Stimulated activated CD8-positive, alpha-beta memory T cell treated with anti-CD3 and anti-CD28 coated beads, Interleukin-4, amount 100 ng/mL, for 4 hours (primary cell): ENCODE results near the gene RPN1.
A peak's percentile ranks its signal among the peaks of the same experiment; 100 is the strongest.
"Not testable (repeated sequence)": the region's sequence is repeated elsewhere in the genome, so short reads cannot be mapped to it uniquely, and the experiment has no call there.

ENCODE experiments used
- DNase-seq, 2 donors: peaks; one replicate each; pipeline ENCODE4 v3.0.0-alpha.2; 2020; ENCODE audit warnings: low read depth in 2 of 2, low spot score in 1 of 2

RPN1 gene

GRCh38 chr3:128653383-128653992 is 2.9 kb upstream of the RPN1 start:
- not testable (repeated sequence) for DNase-seq

GRCh38 chr3:128648940-128649663 is 1.5 kb downstream of the RPN1 start:
- no peak for DNase-seq

- no peak for DNase-seq
Measured at GRCh38 chr3:128648402-128648801, 2.2 kb downstream of the RPN1 start.

- DNase-seq, result no peak
Measured at GRCh38 chr3:128647307-128647706, 3.3 kb downstream of the RPN1 start.

- no peak for DNase-seq
Measured at GRCh38 chr3:128634075-128634611, 16.5 kb downstream of the RPN1 start.

GRCh38 chr3:128632301-128632700 is 18.3 kb downstream of the RPN1 start:
- no peak for DNase-seq

GRCh38 chr3:128629936-128630335 is 20.7 kb downstream of the RPN1 start:
- no peak for DNase-seq

- DNase-seq, result no peak
Measured at GRCh38 chr3:128625409-128625945, 25.1 kb downstream of the RPN1 start.

- DNase-seq, result no peak
Measured at GRCh38 chr3:128624526-128625138, 26.0 kb downstream of the RPN1 start.

GRCh38 chr3:128623762-128624176 is 26.8 kb downstream of the RPN1 start:
- no peak for DNase-seq

GRCh38 chr3:128621931-128622330 is 28.7 kb downstream of the RPN1 start:
- DNase-seq, result no peak

GRCh38 chr3:128621234-128621633 is 29.4 kb downstream of the RPN1 start:
- DNase-seq, result no peak

- no peak for DNase-seq
Measured at GRCh38 chr3:128620268-128620691, 30.3 kb downstream of the RPN1 start.

GRCh38 chr3:128619146-128619890 is 31.3 kb downstream of the RPN1 start:
- DNase-seq, result no peak

GRCh38 chr3:128618398-128618726 is 32.3 kb downstream of the RPN1 start:
- DNase-seq, result no peak

- DNase-seq, result peak; percentile 93 to 98
Measured at GRCh38 chr3:128617557-128618397, 32.8 kb downstream of the RPN1 start.

- DNase-seq, result no peak
Measured at GRCh38 chr3:128617270-128617556, 33.4 kb downstream of the RPN1 start.

- no peak for DNase-seq
Measured at GRCh38 chr3:128616516-128617269, 33.9 kb downstream of the RPN1 start.

GRCh38 chr3:128614076-128614475 is 36.5 kb downstream of the RPN1 start:
- DNase-seq, result no peak
